Central memory CD8-positive, alpha-beta T cell (primary cell): ENCODE data around the gene MLLT6.
"Not testable (repeated sequence)": the region's sequence is repeated elsewhere in the genome, so short reads cannot be mapped to it uniquely, and the experiment has no call there.

ENCODE experiments used
- ATAC-seq: fragments of 150-1000 bp; cut with Tn5 transposase; replicated peaks from 2 replicates; pipeline ENCODE4 v1.10.0; 2022; ENCODE audit warnings: mild to moderate bottlenecking, moderate FRiP score, moderate number of reproducible peaks; ENCODE audit not compliant: poor library complexity, severe bottlenecking; ENCODE audit errors: extremely low read depth
- DNase-seq, 2 donors: peaks; one replicate each; pipeline ENCODE4 v3.0.0; 2021; ENCODE audit warnings: low spot score in 2 of 2
- H3K27ac Mint-ChIP-seq: one replicate; pipeline ENCODE4 v1.8.0; 2022; ENCODE audit warnings: low read depth, mild to moderate bottlenecking, moderate library complexity, mixed read lengths
- H3K27me3 Mint-ChIP-seq: one replicate; pipeline ENCODE4 v1.8.0; 2022; ENCODE audit warnings: mixed read lengths
- H3K36me3 Mint-ChIP-seq: one replicate; pipeline ENCODE4 v1.8.0; 2022; ENCODE audit warnings: mild to moderate bottlenecking, moderate library complexity, mixed read lengths; ENCODE audit not compliant: insufficient read depth
- H3K4me1 Mint-ChIP-seq: one replicate; pipeline ENCODE4 v1.8.0; 2022; ENCODE audit warnings: mixed read lengths
- H3K4me3 Mint-ChIP-seq: one replicate; pipeline ENCODE4 v1.8.0; 2022; ENCODE audit warnings: mild to moderate bottlenecking, moderate library complexity, mixed read lengths
- H3K9me3 Mint-ChIP-seq: one replicate; pipeline ENCODE4 v1.8.0; 2022; ENCODE audit warnings: mixed read lengths

MLLT6 gene

GRCh38 chr17:38717139-38717745 lies 12.2 kb downstream of the MLLT6 start:
- Mint-ChIP-seq H3K27me3 (no peaks in the 10 kb centered on the region), H3K4me3 (no peak overlapping the region), H3K4me1 (peaks cover 18% of the 10 kb centered on the region), H3K27ac (no peak overlapping the region), H3K9me3 (no peaks in the 10 kb centered on the region), H3K36me3 (peaks cover 45% of the 10 kb centered on the region)
- no peak for DNase-seq
- no peak for ATAC-seq

- ATAC-seq (no peak), DNase-seq (no peak)
- Mint-ChIP-seq H3K27ac (no peak overlapping the region), H3K9me3 (no peaks in the 10 kb centered on the region), H3K36me3 (peaks cover 42% of the 10 kb centered on the region), H3K27me3 (no peaks in the 10 kb centered on the region), H3K4me3 (no peak overlapping the region), H3K4me1 (peaks cover 23% of the 10 kb centered on the region)
Observed at GRCh38 chr17:38719289-38719942, 14.3 kb downstream of the MLLT6 start.

DNA sequence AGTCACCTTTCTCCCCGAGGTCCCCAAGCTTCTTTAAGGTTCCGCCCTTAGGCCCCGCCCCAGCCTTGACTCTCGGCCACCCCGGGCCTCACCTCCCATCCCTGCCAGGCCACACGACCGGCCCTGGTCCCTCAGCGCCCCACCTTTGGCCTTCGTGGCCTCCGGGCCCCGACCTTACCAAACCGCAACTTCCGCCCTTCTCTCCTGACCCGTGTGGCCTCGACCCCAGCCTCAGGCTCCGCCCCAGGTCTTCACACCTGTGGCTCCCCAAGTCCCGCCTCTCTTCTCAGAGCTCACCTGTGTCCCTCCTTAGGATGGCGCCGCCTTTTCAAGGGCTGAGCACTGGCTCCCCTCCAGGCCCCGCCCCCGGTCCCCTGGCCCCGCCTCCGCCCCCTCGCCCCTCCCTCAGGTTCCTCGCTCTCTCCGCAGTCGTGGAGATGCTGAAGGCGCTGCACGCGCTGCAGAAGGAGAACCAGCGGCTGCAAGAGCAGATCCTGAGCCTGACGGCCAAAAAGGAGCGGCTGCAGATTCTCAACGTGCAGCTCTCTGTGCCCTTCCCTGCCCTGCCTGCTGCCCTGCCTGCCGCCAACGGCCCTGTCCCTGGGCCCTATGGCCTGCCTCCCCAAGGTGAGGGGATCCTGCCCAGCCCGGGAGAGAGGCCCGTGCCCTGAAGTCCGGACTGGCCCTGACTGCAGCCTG lies 15.0 kb downstream of the MLLT6 start:
- Mint-ChIP-seq H3K27ac (no peak overlapping the region), H3K4me3 (no peak overlapping the region), H3K36me3 (peaks cover 42% of the 10 kb centered on the region), H3K9me3 (no peaks in the 10 kb centered on the region), H3K4me1 (peaks cover 24% of the 10 kb centered on the region), H3K27me3 (no peaks in the 10 kb centered on the region)
- DNase-seq, result no peak
- ATAC-seq, result no peak

- peaks cover 31% of the 10 kb centered on the region for H3K4me1 Mint-ChIP-seq
- no peaks in the 10 kb centered on the region for H3K27me3 Mint-ChIP-seq
- peaks cover 43% of the 10 kb centered on the region for H3K36me3 Mint-ChIP-seq
- ATAC-seq (no peak), DNase-seq (no peak)
- no peak overlapping the region for H3K27ac Mint-ChIP-seq
- no peaks in the 10 kb centered on the region for H3K9me3 Mint-ChIP-seq
- H3K4me3 Mint-ChIP-seq, result no peak overlapping the region
Observed at GRCh38 chr17:38720941-38721340, 15.9 kb downstream of the MLLT6 start.

GRCh38 chr17:38721802-38722201 lies 16.7 kb downstream of the MLLT6 start:
- H3K27me3 Mint-ChIP-seq, result no peaks in the 10 kb centered on the region
- H3K27ac Mint-ChIP-seq, result no peak overlapping the region
- no peaks in the 10 kb centered on the region for H3K9me3 Mint-ChIP-seq
- H3K4me3 Mint-ChIP-seq, result no peak overlapping the region
- ATAC-seq, result no peak
- peaks cover 40% of the 10 kb centered on the region for H3K36me3 Mint-ChIP-seq
- no peak for DNase-seq
- H3K4me1 Mint-ChIP-seq, result peaks cover 33% of the 10 kb centered on the region

DNA sequence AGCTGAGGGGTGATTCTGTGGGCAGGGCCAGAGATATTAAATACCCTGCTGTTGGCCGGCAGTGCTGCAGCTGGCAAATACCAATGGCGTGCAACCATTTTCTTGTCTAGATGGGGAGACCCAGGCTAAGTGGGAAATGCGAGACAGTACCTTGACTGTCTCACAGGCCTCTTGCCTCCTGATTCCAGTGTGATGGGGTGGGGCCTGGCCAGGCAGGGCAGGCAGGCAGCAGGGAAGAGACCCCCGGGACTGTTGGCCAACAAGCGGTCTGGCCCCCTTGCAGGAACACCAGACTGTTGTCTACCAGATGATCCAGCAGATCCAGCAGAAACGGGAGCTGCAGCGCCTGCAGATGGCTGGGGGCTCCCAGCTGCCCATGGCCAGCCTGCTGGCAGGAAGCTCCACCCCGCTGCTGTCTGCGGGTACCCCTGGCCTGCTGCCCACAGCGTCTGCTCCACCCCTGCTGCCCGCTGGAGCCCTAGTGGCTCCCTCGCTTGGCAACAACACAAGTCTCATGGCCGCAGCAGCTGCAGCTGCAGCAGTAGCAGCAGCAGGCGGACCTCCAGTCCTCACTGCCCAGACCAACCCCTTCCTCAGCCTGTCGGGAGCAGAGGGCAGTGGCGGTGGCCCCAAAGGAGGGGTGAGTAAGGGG lies 19.4 kb downstream of the MLLT6 start:
- Mint-ChIP-seq H3K9me3 (peaks cover 5% of the 10 kb centered on the region), H3K27ac (peak overlapping the region; percentile 93), H3K4me3 (peak overlapping the region; percentile 34), H3K36me3 (peaks cover 37% of the 10 kb centered on the region), H3K27me3 (no peaks in the 10 kb centered on the region), H3K4me1 (peaks cover 53% of the 10 kb centered on the region)
- DNase-seq (no peak), ATAC-seq (no peak)

DNA sequence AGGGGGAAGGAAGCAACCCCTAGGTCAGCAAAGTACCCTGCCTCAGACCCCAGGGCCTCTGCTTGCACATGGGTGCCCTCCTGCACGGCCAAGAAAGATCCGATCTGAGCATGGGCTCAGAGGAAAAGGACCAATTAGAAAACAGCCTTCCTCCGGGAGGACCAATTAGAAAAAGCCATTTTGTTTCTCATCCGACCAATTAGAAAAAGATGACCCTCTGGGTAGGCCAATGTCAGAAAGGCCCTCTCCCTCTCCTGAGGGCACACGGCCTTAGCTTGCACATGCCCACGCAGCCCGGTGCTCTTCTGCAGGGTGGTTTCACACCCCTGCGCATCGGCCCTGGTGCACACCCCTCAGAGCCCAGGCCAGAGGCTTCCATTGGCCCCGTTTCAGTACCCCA lies 20.0 kb downstream of the MLLT6 start:
- peak overlapping the region; percentile 34 for H3K4me3 Mint-ChIP-seq
- peaks cover 35% of the 10 kb centered on the region for H3K36me3 Mint-ChIP-seq
- peak overlapping the region; percentile 93 for H3K27ac Mint-ChIP-seq
- H3K27me3 Mint-ChIP-seq, result no peaks in the 10 kb centered on the region
- DNase-seq (no peak), ATAC-seq (no peak)
- H3K4me1 Mint-ChIP-seq, result peaks cover 56% of the 10 kb centered on the region
- H3K9me3 Mint-ChIP-seq, result peaks cover 5% of the 10 kb centered on the region

DNA sequence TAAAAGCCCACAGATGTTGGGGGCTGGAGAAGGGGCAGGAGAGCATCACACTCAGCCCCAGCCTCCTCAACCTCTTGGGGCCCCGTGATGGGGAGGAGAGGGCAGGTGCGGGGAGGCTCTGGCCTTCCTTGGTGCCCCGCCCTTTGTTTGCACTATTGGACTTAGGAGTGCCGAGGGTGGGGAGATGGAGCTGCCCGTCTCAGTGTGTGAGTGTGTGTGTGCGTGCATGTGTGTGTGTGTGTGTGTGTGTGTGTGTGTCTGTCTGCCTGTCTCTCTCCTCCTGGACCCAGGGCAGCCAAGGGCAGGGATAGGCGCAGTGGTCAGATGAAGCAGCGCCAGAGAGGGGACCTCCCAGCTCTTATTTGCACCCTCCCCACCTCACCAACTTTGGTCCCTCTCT lies 21.1 kb downstream of the MLLT6 start:
- not testable (repeated sequence) for H3K9me3 Mint-ChIP-seq, H3K27me3 Mint-ChIP-seq, DNase-seq, ATAC-seq
- H3K4me1 Mint-ChIP-seq, result peaks cover 58% of the 10 kb centered on the region
- peak overlapping the region; percentile 93 for H3K27ac Mint-ChIP-seq
- peak overlapping the region; percentile 34 for H3K4me3 Mint-ChIP-seq
- H3K36me3 Mint-ChIP-seq, result peaks cover 38% of the 10 kb centered on the region

DNA sequence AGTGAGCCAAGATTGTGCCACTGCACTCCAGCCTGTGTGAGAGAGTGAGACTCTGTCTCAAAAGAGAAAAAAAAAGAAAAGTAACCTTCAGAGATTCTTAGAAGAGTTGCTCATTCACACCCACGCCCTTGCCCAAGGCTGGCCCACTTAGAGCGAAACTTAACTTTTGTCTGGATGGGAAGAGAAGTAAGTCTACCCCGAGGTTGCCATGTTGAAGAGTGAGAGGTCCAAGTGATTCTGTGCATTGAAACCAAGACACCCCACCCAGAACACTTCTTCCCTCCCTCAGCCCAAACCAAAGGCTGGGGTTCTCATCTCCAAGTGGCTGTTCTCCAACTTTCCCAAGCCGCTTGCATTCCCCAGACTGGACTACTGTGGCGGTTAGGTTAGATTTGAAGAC lies 22.7 kb downstream of the MLLT6 start:
- Mint-ChIP-seq H3K36me3 (peaks cover 37% of the 10 kb centered on the region), H3K4me1 (peaks cover 73% of the 10 kb centered on the region), H3K9me3 (peaks cover 5% of the 10 kb centered on the region), H3K27me3 (no peaks in the 10 kb centered on the region), H3K27ac (peak overlapping the region; percentile 93), H3K4me3 (peak overlapping the region; percentile 81)
- DNase-seq, result peak in 1 of 2 donors; percentile 56
- peak; percentile 51 for ATAC-seq

DNA sequence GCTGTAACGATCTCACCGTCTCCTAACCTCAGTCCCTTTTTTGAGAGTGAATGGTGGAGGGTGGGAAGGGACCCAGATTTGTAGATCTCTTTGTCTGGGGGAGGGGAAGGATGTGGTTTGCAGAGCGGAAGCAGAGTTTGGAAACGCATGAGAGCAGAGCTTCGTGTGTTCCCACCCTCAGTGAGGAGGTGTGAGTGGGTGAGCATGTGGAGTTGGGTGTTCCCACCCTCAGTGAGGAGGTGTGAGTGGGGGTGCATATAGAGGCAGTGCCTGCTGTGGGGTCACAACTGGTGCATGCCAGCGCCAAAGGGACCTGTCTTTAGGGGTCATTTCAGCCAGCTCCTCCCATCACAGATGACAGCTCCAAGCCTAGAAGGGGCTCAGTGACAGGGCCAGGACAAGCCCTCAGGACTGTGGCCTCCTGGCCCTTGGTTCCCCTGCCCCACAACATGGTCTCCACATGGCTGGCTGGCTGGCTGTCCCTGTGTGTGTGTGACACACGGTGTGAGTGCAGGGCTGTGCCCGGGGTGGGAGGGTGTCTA lies 23.3 kb downstream of the MLLT6 start:
- peaks cover 5% of the 10 kb centered on the region for H3K9me3 Mint-ChIP-seq
- ATAC-seq (peak; percentile 64), DNase-seq (peak; percentile 47 to 70)
- H3K27me3 Mint-ChIP-seq, result no peaks in the 10 kb centered on the region
- H3K36me3 Mint-ChIP-seq, result peaks cover 36% of the 10 kb centered on the region
- peak overlapping the region; percentile 81 for H3K4me3 Mint-ChIP-seq
- H3K4me1 Mint-ChIP-seq, result peaks cover 80% of the 10 kb centered on the region
- H3K27ac Mint-ChIP-seq, result peak overlapping the region; percentile 93

DNA sequence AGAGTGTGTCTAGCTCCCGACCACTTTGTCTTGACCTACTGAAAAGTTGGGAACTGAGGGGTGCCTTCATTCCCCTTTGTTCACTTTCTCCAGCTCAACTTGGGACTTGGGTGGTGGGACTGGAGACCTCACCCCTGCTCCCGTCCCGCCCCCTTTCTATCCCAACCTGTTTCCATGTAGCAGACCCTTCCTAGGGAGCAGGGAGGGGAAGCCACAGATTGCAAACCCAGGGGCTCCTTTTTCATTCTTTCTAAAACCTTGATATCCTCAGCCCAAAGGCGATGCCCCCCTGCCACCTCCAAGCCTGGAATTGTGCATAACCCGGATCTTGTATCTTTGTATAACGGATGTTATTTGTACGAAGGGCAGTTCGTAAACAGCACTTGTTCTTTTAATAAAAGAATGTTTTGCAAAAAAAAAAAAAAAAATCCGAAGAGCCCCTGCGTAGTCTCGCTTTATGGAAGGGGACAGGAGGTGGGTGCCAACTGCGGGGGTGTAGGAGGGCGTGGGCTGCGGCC lies 24.4 kb downstream of the MLLT6 start:
- Mint-ChIP-seq H3K36me3 (peaks cover 31% of the 10 kb centered on the region), H3K4me1 (peaks cover 86% of the 10 kb centered on the region), H3K27me3 (no peaks in the 10 kb centered on the region), H3K4me3 (peak overlapping the region; percentile 81), H3K27ac (peak overlapping the region; percentile 82), H3K9me3 (peaks cover 5% of the 10 kb centered on the region)
- ATAC-seq, result no peak
- DNase-seq, result no peak

GRCh38 chr17:38729886-38730525 lies 24.9 kb downstream of the MLLT6 start, which contains the start of gene CISD3:
Gene CISD3 (plus strand): TSS chr17:38730341. CDS start chr17:38730359, 18 bp downstream.
- Mint-ChIP-seq H3K27me3 (no peaks in the 10 kb centered on the region), H3K27ac (peak within 1 kb of the TSS; percentile 86), H3K9me3 (peaks cover 5% of the 10 kb centered on the region), H3K36me3 (peaks cover 31% of the 10 kb centered on the region), H3K4me1 (peaks cover 86% of the 10 kb centered on the region), H3K4me3 (peak within 1 kb of the TSS; percentile 93)
- ATAC-seq (peak; percentile 74), DNase-seq (peak; percentile 63 to 65)
